NB4 (cell line): ENCODE measurements around the gene GKAP1.

Experiments
- DNase-seq: peaks from one replicate; pipeline ENCODE4 v3.0.0; 2010; ENCODE audit warnings: low read depth
- H3K4me3 ChIP-seq: one replicate; pipeline ENCODE4 v1.5.1; 2011; ENCODE audit warnings: mild to moderate bottlenecking, low read depth, low read length, moderate library complexity
- CTCF ChIP-seq: IDR thresholded peaks from one replicate; pipeline ENCODE4 v1.5.1; 2012; ENCODE audit warnings: low read depth, low read length
- MAX ChIP-seq: IDR thresholded peaks from 2 replicates; pipeline ENCODE4 v1.6.1; 2011; ENCODE audit warnings: low read depth, low read length
- MYC ChIP-seq: IDR thresholded peaks from 2 replicates; pipeline ENCODE4 v1.6.1; 2011; ENCODE audit warnings: low read depth, low read length
- POLR2A ChIP-seq: IDR thresholded peaks from 2 replicates; pipeline ENCODE4 v1.6.1; 2011; ENCODE audit warnings: mild to moderate bottlenecking; ENCODE audit not compliant: insufficient read length; ENCODE audit errors: extremely low read depth

Gene GKAP1

GRCh38 chr9:83794051-83794450 lies 23.5 kb downstream of the GKAP1 start:
- no peak for DNase-seq
- TF ChIP-seq MYC (no peak), MAX (no peak), CTCF (no peak), POLR2A (no peak)
- no peak overlapping the region for H3K4me3 ChIP-seq

- no peak overlapping the region for H3K4me3 ChIP-seq
- TF ChIP-seq MAX: no peak
- no peak for TF ChIP-seq POLR2A
- TF ChIP-seq CTCF: no peak
- TF ChIP-seq MYC: no peak
- DNase-seq: peak; percentile 19
Observed at GRCh38 chr9:83792746-83793145, 24.8 kb downstream of the GKAP1 start.

GRCh38 chr9:83778164-83778563 lies 39.4 kb downstream of the GKAP1 start:
- no peak for TF ChIP-seq MYC
- DNase-seq: no peak
- no peak overlapping the region for H3K4me3 ChIP-seq

GRCh38 chr9:83775932-83776331 lies 41.6 kb downstream of the GKAP1 start:
- no peak for DNase-seq
- TF ChIP-seq POLR2A (no peak), MAX (no peak), CTCF (no peak), MYC (no peak)
- H3K4me3 ChIP-seq: no peak overlapping the region

GRCh38 chr9:83772860-83773259 lies 44.7 kb downstream of the GKAP1 start:
- H3K4me3 ChIP-seq: no peak overlapping the region
- TF ChIP-seq MYC (no peak), MAX (no peak), POLR2A (no peak), CTCF (no peak)
- DNase-seq: no peak

GRCh38 chr9:83765376-83765775 lies 52.2 kb downstream of the GKAP1 start:
- H3K4me3 ChIP-seq: peak overlapping the region; percentile 6
- TF ChIP-seq MYC (no peak), POLR2A (no peak), MAX (no peak), CTCF (no peak)
- peak; percentile 85 for DNase-seq
